ENCODE results near the gene ELFN1. TPM values are rescaled to one million over a fixed set of nuclear protein-coding genes. Genes with fewer than 3 reads are reported as not detected.

ELFN1 gene
- total and polyA plus RNA-seq, 2 donors from 2014 or later = 3.5 to 3.8 TPM

DNA sequence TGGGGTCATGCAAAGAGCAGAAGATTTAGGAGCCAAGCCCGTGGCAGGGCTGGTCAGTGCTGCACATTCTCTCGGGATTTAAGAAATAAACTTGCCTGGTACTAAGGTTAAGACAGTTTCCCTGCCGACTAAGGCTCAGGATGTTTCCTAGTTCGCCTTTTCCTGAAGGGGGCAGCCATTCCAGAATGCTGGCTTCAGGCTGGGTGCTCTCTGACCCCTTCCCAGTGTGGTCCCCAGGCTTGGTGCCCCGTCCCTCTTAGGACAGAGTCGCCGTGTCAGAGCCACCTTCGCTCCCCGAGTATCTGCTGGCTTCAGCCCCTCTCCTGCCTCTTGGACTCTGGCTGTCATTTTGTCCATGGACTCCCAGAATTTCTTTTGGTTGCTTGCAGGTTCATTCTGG is 117.2 kb downstream of the ELFN1 start:
- Histone ChIP-seq H3K9ac (ENCODE audit: low read length in 3 of 3) (no peak overlapping the region), H3K4me3 (ENCODE audit: low read length in 3 of 3) (no peak overlapping the region), H3K27me3 (ENCODE audit: control insufficient read depth, insufficient read depth, low read length) (no peaks in the 10 kb centered on the region), H3K9me3 (ENCODE audit: control insufficient read depth in 2 of 3, insufficient read depth in 1 of 3, low read length in 3 of 3) (peaks cover 0 to 11% (median 2%) of the 10 kb centered on the region in 3 donors), H3K36me3 (ENCODE audit: control insufficient read depth in 2 of 3, insufficient read depth in 3 of 3, low read length in 3 of 3) (no peaks in the 10 kb centered on the region), H3K27ac (ENCODE audit: low read depth in 2 of 2, low read length in 2 of 2) (no peak overlapping the region), H3K4me1 (ENCODE audit: control insufficient read depth in 2 of 3, insufficient read depth in 2 of 3, low read depth in 1 of 3, low read length in 3 of 3) (no peaks in the 10 kb centered on the region)
- DNase-seq = peak in 1 of 5 donors; percentile 12
- TF ChIP-seq CTCF (IDR thresholded peaks at IDR 0.05; ENCODE audit: borderline replicate concordance, extremely low read depth, insufficient read depth) = no peak
- intact Hi-C loops (cut with DNase I) = no loop called here
- no peak for FAIRE-seq

DNA sequence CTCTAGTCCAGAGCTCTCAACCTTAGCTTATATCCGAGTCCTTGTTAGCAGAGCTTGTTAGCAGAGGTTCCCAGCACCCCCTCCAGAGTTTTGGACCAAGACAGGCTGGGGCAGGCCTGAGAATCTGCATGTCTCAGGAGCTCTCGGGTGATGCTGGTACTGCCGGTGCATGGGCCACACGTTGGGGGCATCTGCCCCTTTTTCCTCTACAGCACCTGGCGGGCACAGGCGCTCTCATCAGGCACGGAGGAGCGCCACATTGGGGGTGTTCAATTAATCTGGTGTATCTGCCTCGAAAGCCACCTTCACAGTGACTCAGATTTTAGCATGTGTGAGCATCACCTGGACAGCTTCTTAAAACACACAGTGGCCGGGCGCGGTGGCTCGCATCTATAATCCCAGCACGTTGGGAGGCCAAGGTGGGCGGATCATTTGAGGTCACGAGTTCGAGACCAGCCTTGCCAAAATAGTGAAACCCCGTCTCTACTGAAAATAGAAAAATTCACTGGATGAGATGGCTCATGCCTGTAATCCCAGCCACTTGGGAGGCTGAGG is 117.7 kb downstream of the ELFN1 start:
- DNase-seq (peak in 1 of 5 donors; percentile 32), FAIRE-seq (no peak)
- Histone ChIP-seq H3K9ac (ENCODE audit: low read length in 3 of 3) (no peak overlapping the region), H3K4me1 (ENCODE audit: control insufficient read depth in 2 of 3, insufficient read depth in 2 of 3, low read depth in 1 of 3, low read length in 3 of 3) (no peaks in the 10 kb centered on the region), H3K27me3 (ENCODE audit: control insufficient read depth, insufficient read depth, low read length) (no peaks in the 10 kb centered on the region), H3K27ac (ENCODE audit: low read depth in 2 of 2, low read length in 2 of 2) (no peak overlapping the region), H3K36me3 (ENCODE audit: control insufficient read depth in 2 of 3, insufficient read depth in 3 of 3, low read length in 3 of 3) (no peaks in the 10 kb centered on the region), H3K9me3 (ENCODE audit: control insufficient read depth in 2 of 3, insufficient read depth in 1 of 3, low read length in 3 of 3) (peaks cover 0 to 11% (median 2%) of the 10 kb centered on the region in 3 donors), H3K4me3 (ENCODE audit: low read length in 3 of 3) (no peak overlapping the region)
- intact Hi-C loops (cut with DNase I) = no loop called here
- no peak for TF ChIP-seq CTCF (IDR thresholded peaks at IDR 0.05; ENCODE audit: borderline replicate concordance, extremely low read depth, insufficient read depth)

GRCh38 chr7:1794888-1795542 is 124.9 kb downstream of the ELFN1 start:
- FAIRE-seq = no peak
- intact Hi-C loops (cut with DNase I) = no loop called here
- peaks cover 0 to 19% (median 7%) of the 10 kb centered on the region in 3 donors for H3K9me3 ChIP-seq (ENCODE audit: control insufficient read depth in 2 of 3, insufficient read depth in 1 of 3, low read length in 3 of 3)
- no peaks in the 10 kb centered on the region for H3K4me1 ChIP-seq (ENCODE audit: control insufficient read depth in 2 of 3, insufficient read depth in 2 of 3, low read depth in 1 of 3, low read length in 3 of 3)
- TF ChIP-seq CTCF (IDR thresholded peaks at IDR 0.05; ENCODE audit: borderline replicate concordance, extremely low read depth, insufficient read depth) = no peak
- H3K36me3 ChIP-seq (ENCODE audit: control insufficient read depth in 2 of 3, insufficient read depth in 3 of 3, low read length in 3 of 3) = no peaks in the 10 kb centered on the region
- no peak for DNase-seq
- H3K27me3 ChIP-seq (ENCODE audit: control insufficient read depth, insufficient read depth, low read length) = no peaks in the 10 kb centered on the region
- no peak overlapping the region for H3K9ac ChIP-seq (ENCODE audit: low read length in 3 of 3)
- H3K27ac ChIP-seq (ENCODE audit: low read depth in 2 of 2, low read length in 2 of 2) = no peak overlapping the region
- H3K4me3 ChIP-seq (ENCODE audit: low read length in 3 of 3) = no peak overlapping the region

Other genes with a start within 250 kb of the ELFN1 start
- 53.4 TPM for gene MICALL2, start 210.8 kb upstream of the ELFN1 start, total RNA-seq
- 16.6 TPM for gene MICALL2, start 210.8 kb upstream of the ELFN1 start, polyA plus RNA-seq (ENCODE audit: insufficient read depth, low read depth, low replicate concordance)
- 91.3 TPM for gene INTS1, start 165.9 kb upstream of the ELFN1 start, total RNA-seq
- gene INTS1, start 165.9 kb upstream of the ELFN1 start, polyA plus RNA-seq (ENCODE audit: insufficient read depth, low read depth, low replicate concordance) = 62.8 TPM
- gene MAFK, start 139.6 kb upstream of the ELFN1 start, total RNA-seq = 37.0 TPM
- gene MAFK, start 139.6 kb upstream of the ELFN1 start, polyA plus RNA-seq (ENCODE audit: insufficient read depth, low read depth, low replicate concordance) = 12.9 TPM
- gene TMEM184A, start 114.1 kb upstream of the ELFN1 start, total RNA-seq = 11.0 TPM
- gene TMEM184A, start 114.1 kb upstream of the ELFN1 start, polyA plus RNA-seq (ENCODE audit: insufficient read depth, low read depth, low replicate concordance) = 6.8 TPM
- gene PSMG3, start 100.2 kb upstream of the ELFN1 start, total RNA-seq = 29.7 TPM
- 66.6 TPM for gene PSMG3, start 100.2 kb upstream of the ELFN1 start, polyA plus RNA-seq (ENCODE audit: insufficient read depth, low read depth, low replicate concordance)

Measured in kidney (tissue), 14 donors.